Right kidney (tissue), 1 donor: ENCODE results near the gene SLC39A11.

Experiments
- DNase-seq: peaks from one replicate; pipeline ENCODE4 v3.0.0-alpha.2; 2016

Gene SLC39A11

GRCh38 chr17:72683506-72684404 lies 408.7 kb downstream of the SLC39A11 start:
- no peak for DNase-seq

- DNase-seq, result no peak
These were observed 409.9 kb downstream of the SLC39A11 start for GRCh38 chr17:72682605-72683004.

GRCh38 chr17:72681844-72682243 lies 410.6 kb downstream of the SLC39A11 start:
- DNase-seq, result no peak

GRCh38 chr17:72677714-72678390 lies 414.6 kb downstream of the SLC39A11 start:
- DNase-seq, result no peak

GRCh38 chr17:72677108-72677507 lies 415.4 kb downstream of the SLC39A11 start:
- no peak for DNase-seq

- no peak for DNase-seq
These were observed 419.8 kb downstream of the SLC39A11 start for GRCh38 chr17:72672729-72673128.

- no peak for DNase-seq
These were observed 421.5 kb downstream of the SLC39A11 start for GRCh38 chr17:72671016-72671415.

- DNase-seq, result no peak
These were observed 425.1 kb downstream of the SLC39A11 start for GRCh38 chr17:72667096-72668063.

- DNase-seq, result no peak
These were observed 426.3 kb downstream of the SLC39A11 start for GRCh38 chr17:72665852-72666851.

GRCh38 chr17:72662827-72663190 lies 429.7 kb downstream of the SLC39A11 start:
- no peak for DNase-seq

GRCh38 chr17:72661945-72662826 lies 430.3 kb downstream of the SLC39A11 start:
- DNase-seq, result no peak

GRCh38 chr17:72661116-72661944 lies 431.2 kb downstream of the SLC39A11 start:
- peak; percentile 20 for DNase-seq

- no peak for DNase-seq
These were observed 432.0 kb downstream of the SLC39A11 start for GRCh38 chr17:72660274-72661115.

- no peak for DNase-seq
These were observed 432.7 kb downstream of the SLC39A11 start for GRCh38 chr17:72659811-72660210.

- no peak for DNase-seq
These were observed 433.8 kb downstream of the SLC39A11 start for GRCh38 chr17:72658675-72659074.

- no peak for DNase-seq
These were observed 434.8 kb downstream of the SLC39A11 start for GRCh38 chr17:72657467-72658317.

- DNase-seq, result no peak
These were observed 436.2 kb downstream of the SLC39A11 start for GRCh38 chr17:72656130-72656763.
